MM.1S (cell line): ENCODE measurements around the gene CBFA2T3.

Experiments
- DNase-seq: peaks from one replicate; pipeline ENCODE4 v3.0.0-alpha.2; 2015
- H2AFZ ChIP-seq: fragments of 300-600 bp; sonication (generic); 2 replicates; pipeline ENCODE4 v1.6.0; 2016; ENCODE audit warnings: antibody characterized with exemption, low read length
- H3F3A ChIP-seq: fragments of 300-600 bp; sonication (generic); 2 replicates; pipeline ENCODE4 v1.6.1; 2016; ENCODE audit warnings: mild to moderate bottlenecking, antibody characterized with exemption, low read length, moderate library complexity, mixed read lengths; ENCODE audit not compliant: insufficient read depth
- H3K27ac ChIP-seq: fragments of 300-600 bp; sonication (generic); 2 replicates; pipeline ENCODE4 v1.5.1; 2016; ENCODE audit warnings: mild to moderate bottlenecking, low read length
- H3K27me3 ChIP-seq: fragments of 300-600 bp; sonication (generic); replicated peaks from 2 replicates; pipeline ENCODE4 v1.6.0; 2016; ENCODE audit warnings: low read length; ENCODE audit not compliant: insufficient read depth
- H3K36me3 ChIP-seq: fragments of 300-600 bp; sonication (generic); replicated peaks from 2 replicates; pipeline ENCODE4 v1.6.1; 2016; ENCODE audit warnings: mild to moderate bottlenecking, low read length, mixed read lengths; ENCODE audit not compliant: insufficient read depth
- H3K4me1 ChIP-seq: fragments of 300-600 bp; sonication (generic); 2 replicates; pipeline ENCODE4 v1.6.1; 2016; ENCODE audit warnings: low read length, mixed read lengths
- H3K4me2 ChIP-seq: fragments of 300-600 bp; sonication (generic); 2 replicates; pipeline ENCODE4 v1.6.0; 2016; ENCODE audit warnings: low read depth, low read length
- H3K4me3 ChIP-seq: fragments of 300-600 bp; sonication (generic); 2 replicates; pipeline ENCODE4 v1.5.1; 2016; ENCODE audit warnings: low read length, mixed read lengths
- H3K79me2 ChIP-seq: fragments of 300-600 bp; sonication (generic); 2 replicates; pipeline ENCODE4 v1.6.1; 2016; ENCODE audit warnings: mixed run types, low read length, mixed read lengths
- H3K9ac ChIP-seq: fragments of 300-600 bp; sonication (generic); 2 replicates; pipeline ENCODE4 v1.6.1; 2016; ENCODE audit warnings: low read length, mixed read lengths
- H3K9me2 ChIP-seq: fragments of 300-600 bp; sonication (generic); replicated peaks from 2 replicates; pipeline ENCODE4 v1.6.1; 2016; ENCODE audit warnings: mild to moderate bottlenecking, low read length, mixed read lengths; ENCODE audit not compliant: insufficient read depth
- H3K9me3 ChIP-seq: fragments of 300-600 bp; sonication (generic); replicated peaks from 2 replicates; pipeline ENCODE4 v1.6.1; 2016; ENCODE audit warnings: mild to moderate bottlenecking, low read length, mixed read lengths; ENCODE audit not compliant: insufficient read depth
- H4K20me1 ChIP-seq: fragments of 300-600 bp; sonication (generic); 2 replicates; pipeline ENCODE4 v1.6.1; 2016; ENCODE audit warnings: mild to moderate bottlenecking, low read length, moderate library complexity, mixed read lengths; ENCODE audit not compliant: insufficient read depth
- EZH2 ChIP-seq: fragments of 300-600 bp; sonication (generic); optimal IDR thresholded peaks from 2 replicates; pipeline ENCODE3; 2017; ENCODE audit warnings: low read depth, mild to moderate bottlenecking, antibody characterized with exemption, low read length, mixed read lengths
- EZH2phosphoT487 ChIP-seq: fragments of 300-600 bp; sonication (generic); IDR thresholded peaks from 2 replicates; pipeline ENCODE4 v1.6.1; 2018; ENCODE audit warnings: antibody characterized with exemption, low read length
- TF ChIP-seq, protein P1 (sequence below): fragments of 300-600 bp; sonication (generic); IDR thresholded peaks from 2 replicates; pipeline ENCODE4 v1.5.1; 2016; ENCODE audit warnings: antibody characterized with exemption, low read length, mixed read lengths

The CBFA2T3 gene

DNA sequence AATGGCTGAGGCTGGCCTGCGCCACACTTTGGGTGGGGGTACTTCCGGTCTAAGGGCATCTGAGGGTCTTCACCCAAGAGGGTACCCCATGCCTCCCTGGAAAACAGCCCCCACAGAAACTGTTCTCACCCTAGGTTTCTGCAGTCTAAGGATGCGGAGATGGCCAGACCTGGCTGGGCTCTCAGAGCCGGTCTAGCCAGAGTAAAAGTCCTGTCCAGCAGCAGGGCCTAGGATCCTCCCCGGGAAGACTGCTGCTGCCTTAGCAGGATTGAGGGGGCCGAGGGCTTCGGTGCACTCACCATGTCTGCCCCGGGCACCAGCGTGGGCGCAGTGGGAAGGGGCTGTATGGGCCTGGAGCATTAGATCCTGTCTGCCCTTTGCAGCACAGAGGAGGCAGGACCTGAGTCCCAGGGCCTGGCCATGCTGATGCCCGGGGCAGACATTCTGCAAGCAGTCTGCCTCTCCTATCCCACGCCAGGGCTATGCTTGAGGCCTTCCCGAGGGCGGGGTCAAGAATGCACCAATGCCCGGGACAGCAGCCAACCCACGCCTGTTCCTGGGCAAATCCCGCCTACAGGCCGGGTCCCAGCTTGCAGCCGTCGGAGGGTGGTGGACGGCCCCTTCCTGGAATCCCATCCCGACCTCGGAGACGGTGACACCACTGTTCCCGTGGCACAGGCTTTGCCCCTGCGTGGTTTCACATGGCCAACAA lies 54.7 kb downstream of the CBFA2T3 start:
- Histone ChIP-seq H3K9me2 (no peaks in the 10 kb centered on the region), H3K9ac (no peak overlapping the region), H4K20me1 (no peaks in the 10 kb centered on the region), H3K9me3 (no peaks in the 10 kb centered on the region), H3K4me2 (no peak overlapping the region), H3K4me3 (no peak overlapping the region), H3K79me2 (peaks cover 79% of the 10 kb centered on the region), H3K27me3 (no peaks in the 10 kb centered on the region), H3F3A (no peaks in the 10 kb centered on the region), H3K36me3 (no peaks in the 10 kb centered on the region), H2AFZ (no peak overlapping the region), H3K27ac (no peak overlapping the region), H3K4me1 (no peaks in the 10 kb centered on the region)
- TF ChIP-seq EZH2phosphoT487 (no peak), EZH2 (no peak)
- TF ChIP-seq, protein P1, sequence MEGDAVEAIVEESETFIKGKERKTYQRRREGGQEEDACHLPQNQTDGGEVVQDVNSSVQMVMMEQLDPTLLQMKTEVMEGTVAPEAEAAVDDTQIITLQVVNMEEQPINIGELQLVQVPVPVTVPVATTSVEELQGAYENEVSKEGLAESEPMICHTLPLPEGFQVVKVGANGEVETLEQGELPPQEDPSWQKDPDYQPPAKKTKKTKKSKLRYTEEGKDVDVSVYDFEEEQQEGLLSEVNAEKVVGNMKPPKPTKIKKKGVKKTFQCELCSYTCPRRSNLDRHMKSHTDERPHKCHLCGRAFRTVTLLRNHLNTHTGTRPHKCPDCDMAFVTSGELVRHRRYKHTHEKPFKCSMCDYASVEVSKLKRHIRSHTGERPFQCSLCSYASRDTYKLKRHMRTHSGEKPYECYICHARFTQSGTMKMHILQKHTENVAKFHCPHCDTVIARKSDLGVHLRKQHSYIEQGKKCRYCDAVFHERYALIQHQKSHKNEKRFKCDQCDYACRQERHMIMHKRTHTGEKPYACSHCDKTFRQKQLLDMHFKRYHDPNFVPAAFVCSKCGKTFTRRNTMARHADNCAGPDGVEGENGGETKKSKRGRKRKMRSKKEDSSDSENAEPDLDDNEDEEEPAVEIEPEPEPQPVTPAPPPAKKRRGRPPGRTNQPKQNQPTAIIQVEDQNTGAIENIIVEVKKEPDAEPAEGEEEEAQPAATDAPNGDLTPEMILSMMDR, result no peak
- no peak for DNase-seq

DNA sequence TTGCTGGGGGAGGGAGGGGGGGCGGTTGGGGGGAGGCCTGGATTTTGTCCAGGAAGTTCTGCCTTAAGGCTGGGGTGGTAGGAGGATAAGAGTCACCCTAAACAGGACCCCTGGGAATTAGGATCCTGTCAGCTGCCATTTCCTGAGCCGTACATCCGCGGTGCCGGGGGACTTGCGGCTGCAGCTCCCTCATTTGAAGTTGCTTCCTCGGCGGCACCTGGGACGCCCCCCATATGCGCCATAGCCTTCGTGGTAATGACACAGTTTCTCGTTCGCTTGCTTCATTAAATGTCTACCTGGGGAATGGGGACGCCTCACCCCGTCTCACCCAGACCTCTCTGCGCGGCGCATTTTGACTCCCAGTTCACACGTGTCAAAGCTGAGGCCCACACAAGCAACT lies 55.4 kb downstream of the CBFA2T3 start:
- Histone ChIP-seq H3K79me2 (peaks cover 72% of the 10 kb centered on the region), H3K27ac (no peak overlapping the region), H3K4me1 (no peaks in the 10 kb centered on the region), H3K4me2 (no peak overlapping the region), H3K9me3 (no peaks in the 10 kb centered on the region), H4K20me1 (no peaks in the 10 kb centered on the region), H3K9me2 (no peaks in the 10 kb centered on the region), H3K4me3 (no peak overlapping the region), H2AFZ (no peak overlapping the region), H3F3A (no peaks in the 10 kb centered on the region), H3K36me3 (no peaks in the 10 kb centered on the region), H3K9ac (no peak overlapping the region), H3K27me3 (no peaks in the 10 kb centered on the region)
- DNase-seq, result no peak
- TF ChIP-seq EZH2phosphoT487 (no peak), EZH2 (no peak)
- TF ChIP-seq, protein P1, result no peak

DNA sequence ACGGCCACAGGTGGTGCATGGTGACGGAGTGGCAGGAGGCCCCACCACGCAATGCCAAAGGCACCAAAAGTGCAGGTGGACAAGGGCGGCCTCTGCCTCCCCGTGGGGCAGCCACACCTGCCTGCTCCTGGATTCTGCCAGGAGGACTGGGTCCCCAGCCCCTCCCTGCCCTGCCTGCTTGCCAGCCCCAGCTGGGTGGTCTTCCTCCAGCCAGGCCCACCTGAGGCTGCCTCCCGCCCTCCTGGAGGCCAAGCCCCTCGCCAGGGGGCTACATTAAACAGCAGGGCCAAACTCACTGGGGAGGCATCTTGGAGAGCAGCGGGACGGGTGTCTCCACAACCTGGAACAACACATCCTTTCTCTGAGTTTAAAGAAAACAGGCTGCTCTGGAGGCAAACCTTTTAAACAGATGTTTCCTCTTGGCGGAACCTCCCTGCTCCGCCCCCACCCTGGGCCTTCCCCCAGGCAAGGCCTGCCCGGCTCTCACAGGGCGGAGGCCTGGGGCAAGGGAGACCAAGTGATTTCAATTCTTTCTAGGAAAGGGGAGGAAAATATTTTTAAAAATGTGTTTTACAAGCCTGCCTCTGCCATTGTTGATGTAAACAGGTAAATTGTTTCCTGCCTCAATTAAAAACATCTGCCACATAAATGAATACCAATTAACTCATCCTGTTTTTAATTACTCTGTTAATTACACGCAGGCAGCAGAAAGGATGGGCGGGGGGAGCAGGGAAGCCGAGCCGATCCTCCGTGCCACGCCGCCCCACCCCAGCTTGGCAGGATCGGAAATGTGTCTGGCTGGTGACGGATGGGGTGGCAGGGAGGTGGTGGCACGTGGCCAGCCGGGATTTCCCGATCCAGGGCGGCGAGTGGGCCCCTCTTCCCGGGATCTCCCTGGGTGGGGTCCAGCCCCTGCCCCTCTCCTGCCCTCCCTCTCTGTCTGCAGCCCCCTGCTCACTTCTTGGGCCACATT lies 56.1 kb downstream of the CBFA2T3 start:
- Histone ChIP-seq H3K79me2 (peaks cover 70% of the 10 kb centered on the region), H4K20me1 (no peaks in the 10 kb centered on the region), H3K4me2 (no peak overlapping the region), H3K4me3 (no peak overlapping the region), H3K9me3 (no peaks in the 10 kb centered on the region), H2AFZ (no peak overlapping the region), H3K4me1 (no peaks in the 10 kb centered on the region), H3K36me3 (no peaks in the 10 kb centered on the region), H3K27me3 (no peaks in the 10 kb centered on the region), H3K9me2 (no peaks in the 10 kb centered on the region), H3K9ac (no peak overlapping the region), H3K27ac (no peak overlapping the region), H3F3A (no peaks in the 10 kb centered on the region)
- no peak for DNase-seq
- TF ChIP-seq, protein P1, result no peak
- TF ChIP-seq EZH2phosphoT487, result no peak
- no peak for TF ChIP-seq EZH2
